Lower lobe of right lung (tissue), 2 donors: Measurements from ENCODE around the gene GPR15LG. TPM values are rescaled to one million over a fixed set of nuclear protein-coding genes. Genes with fewer than 3 reads are reported as not detected.
A peak's percentile ranks its signal among the peaks of the same experiment; 100 is the strongest.
"Not testable (repeated sequence)": the region's sequence is repeated elsewhere in the genome, so short reads cannot be mapped to it uniquely, and the experiment has no call there.

Experiments used
- ATAC-seq, 2 donors: fragments of 200-7000 bp; cut with Tn5 transposase; one replicate each; pipeline ENCODE4 v1.9.1; 2020 to 2022; ENCODE audit warnings: mild to moderate bottlenecking in 2 of 2, moderate library complexity in 2 of 2
- DNase-seq: peaks from one replicate; pipeline ENCODE4 v3.0.0-alpha.2; 2020
- H3K27ac ChIP-seq: fragments of 200-600 bp; one replicate; pipeline ENCODE4 v1.8.0; 2022
- H3K27me3 ChIP-seq: fragments of 200-600 bp; one replicate; pipeline ENCODE4 v1.8.0; 2022; ENCODE audit warnings: low read depth
- H3K36me3 ChIP-seq: fragments of 200-600 bp; one replicate; pipeline ENCODE4 v1.8.0; 2022; ENCODE audit warnings: mild to moderate bottlenecking
- H3K4me1 ChIP-seq: fragments of 200-600 bp; one replicate; pipeline ENCODE4 v1.8.0; 2022
- H3K4me3 ChIP-seq: fragments of 200-600 bp; one replicate; pipeline ENCODE4 v1.8.0; 2022; ENCODE audit warnings: mild to moderate bottlenecking
- H3K9me3 ChIP-seq: fragments of 200-600 bp; one replicate; pipeline ENCODE4 v1.8.0; 2022
- CTCF ChIP-seq: fragments of 200-600 bp; IDR thresholded peaks from one replicate; pipeline ENCODE4 v1.8.0; 2022; ENCODE audit warnings: antibody characterized with exemption, mild to moderate bottlenecking
- intact Hi-C: fragments of 100-400 bp; cut with DNase I; formaldehyde crosslinking; loops from one replicate; pipeline ENCODE4 v1.11.0; 2022
- total RNA-seq: library from RNA; stranded (reverse); fragmentation: NEBNext Ultra II Directional; extraction: Animal tissue kit (Norgen Biotek cat#: 25700); gene quantifications from one replicate; pipeline ENCODE4 v1.2.1, GENCODE V29; 2021
- donor health status: DM: no; HTN: yes; CAD: no; lungs with severe emphysema.

The GPR15LG gene
- total RNA-seq, 1 donor from 2014 or later: not detected

GRCh38 chr10:84171700-84172466 lies 1.7 kb upstream of the GPR15LG start:
- H3K4me3 ChIP-seq, H3K4me1 ChIP-seq, H3K9me3 ChIP-seq, intact Hi-C loops, DNase-seq, H3K36me3 ChIP-seq, H3K27me3 ChIP-seq, ATAC-seq, H3K27ac ChIP-seq: not testable (repeated sequence)

- no peak overlapping the region for H3K4me3 ChIP-seq
- TF ChIP-seq CTCF: no peak
- no peaks in the 10 kb centered on the region for H3K9me3 ChIP-seq
- no peaks in the 10 kb centered on the region for H3K36me3 ChIP-seq
- no peaks in the 10 kb centered on the region for H3K4me1 ChIP-seq
- no peak for ATAC-seq
- no peak for DNase-seq
- intact Hi-C loops: no loop called here
- no peaks in the 10 kb centered on the region for H3K27me3 ChIP-seq
- no peak overlapping the region for H3K27ac ChIP-seq
Observed at GRCh38 chr10:84172467-84173356, 889 bp upstream of the GPR15LG start.

- no peak for TF ChIP-seq CTCF
- no peak overlapping the region for H3K4me3 ChIP-seq
- intact Hi-C loops: no loop called here
- H3K9me3 ChIP-seq: no peaks in the 10 kb centered on the region
- H3K27ac ChIP-seq: no peak overlapping the region
- no peaks in the 10 kb centered on the region for H3K27me3 ChIP-seq
- DNase-seq (no peak), ATAC-seq (no peak)
- H3K4me1 ChIP-seq: no peaks in the 10 kb centered on the region
- H3K36me3 ChIP-seq: no peaks in the 10 kb centered on the region
Observed at GRCh38 chr10:84175436-84175835, 1.8 kb downstream of the GPR15LG start.

- Histone ChIP-seq H3K27ac (no peak overlapping the region), H3K36me3 (no peaks in the 10 kb centered on the region), H3K4me1 (no peaks in the 10 kb centered on the region), H3K27me3 (no peaks in the 10 kb centered on the region), H3K9me3 (no peaks in the 10 kb centered on the region), H3K4me3 (no peak overlapping the region)
- DNase-seq (no peak), ATAC-seq (no peak)
- intact Hi-C loops: no loop called here
- TF ChIP-seq CTCF: no peak
Observed at GRCh38 chr10:84176351-84176750, 2.8 kb downstream of the GPR15LG start.

- ATAC-seq (peak in 1 of 2 donors; percentile 9), DNase-seq (no peak)
- Histone ChIP-seq H3K36me3 (no peaks in the 10 kb centered on the region), H3K9me3 (no peaks in the 10 kb centered on the region), H3K4me3 (no peak overlapping the region), H3K27ac (no peak overlapping the region), H3K27me3 (no peaks in the 10 kb centered on the region), H3K4me1 (no peaks in the 10 kb centered on the region)
- intact Hi-C loops: no loop called here
- TF ChIP-seq CTCF: no peak
Observed at GRCh38 chr10:84176836-84177474, 3.4 kb downstream of the GPR15LG start.
